ENCODE results near the gene RAB33A. TPM values are rescaled to one million over a fixed set of nuclear protein-coding genes. Genes with fewer than 3 reads are reported as not detected.

Gene RAB33A
- polyA plus RNA-seq (74.7 and 95.4 TPM in 2 replicates), polyA minus RNA-seq (36.5 and 41.4 TPM in 2 replicates)

- Histone ChIP-seq H3K27ac (ENCODE audit: low read length) (peak within 1 kb of the TSS; percentile 95), H3K4me2 (ENCODE audit: low read length) (peak within 1 kb of the TSS; percentile 14), H3K9me3 (ENCODE audit: low read length) (no peaks in the 10 kb centered on the region), H3K27me3 (ENCODE audit: insufficient read depth, low read depth, low read length) (no peaks in the 10 kb centered on the region), H3K9me2 (ENCODE audit: insufficient read depth, low read length) (no peaks in the 10 kb centered on the region), H2AFZ (ENCODE audit: low read depth, low read length) (peak within 1 kb of the TSS; percentile 27), H3K4me3 (ENCODE audit: low read length) (peak within 1 kb of the TSS; percentile 91), H3K79me2 (replicated peaks; ENCODE audit: insufficient read depth, low read length) (peaks cover 28% of the 10 kb centered on the region), H3K9ac (ENCODE audit: low read length) (peak within 1 kb of the TSS; percentile 95), H3K36me3 (ENCODE audit: insufficient read depth, low read length) (no peaks in the 10 kb centered on the region), H3F3A (ENCODE audit: insufficient read depth, low read length, poor library complexity, severe bottlenecking) (no peaks in the 10 kb centered on the region), H4K20me1 (ENCODE audit: insufficient read depth) (no peaks in the 10 kb centered on the region)
- peak; percentile 23 for TF ChIP-seq EP300 (conservative IDR thresholded peaks at IDR 0.05; ENCODE audit: poor library complexity, severe bottlenecking)
- peak; percentile 62 for TF ChIP-seq MXI1 (conservative IDR thresholded peaks at IDR 0.05; ENCODE audit: poor library complexity, severe bottlenecking)
- no peak for TF ChIP-seq EZH2 (IDR thresholded peaks at IDR 0.05; ENCODE audit: borderline replicate concordance, insufficient read depth, low read length, poor library complexity, severe bottlenecking)
- TF ChIP-seq RAD21 (conservative IDR thresholded peaks at IDR 0.05), result no peak
- TF ChIP-seq SMC3 (conservative IDR thresholded peaks at IDR 0.05; ENCODE audit: poor library complexity), result no peak
- TF ChIP-seq TAF1 (IDR thresholded peaks at IDR 0.05; ENCODE audit: low read depth), result peak; percentile 58
- peak; percentile 87 for TF ChIP-seq POLR2AphosphoS5 (IDR thresholded peaks at IDR 0.05)
- no peak for TF ChIP-seq REST (IDR thresholded peaks at IDR 0.05; ENCODE audit: borderline replicate concordance)
- TF ChIP-seq CTCF (IDR thresholded peaks at IDR 0.05; ENCODE audit: poor library complexity, severe bottlenecking), result no peak
These were observed at the start of gene RAB33A for GRCh38 chrX:130171446-130172126. RAB33A (plus strand) TSS chrX:130171962; CDS start chrX:130172063, 101 bp downstream.

DNA sequence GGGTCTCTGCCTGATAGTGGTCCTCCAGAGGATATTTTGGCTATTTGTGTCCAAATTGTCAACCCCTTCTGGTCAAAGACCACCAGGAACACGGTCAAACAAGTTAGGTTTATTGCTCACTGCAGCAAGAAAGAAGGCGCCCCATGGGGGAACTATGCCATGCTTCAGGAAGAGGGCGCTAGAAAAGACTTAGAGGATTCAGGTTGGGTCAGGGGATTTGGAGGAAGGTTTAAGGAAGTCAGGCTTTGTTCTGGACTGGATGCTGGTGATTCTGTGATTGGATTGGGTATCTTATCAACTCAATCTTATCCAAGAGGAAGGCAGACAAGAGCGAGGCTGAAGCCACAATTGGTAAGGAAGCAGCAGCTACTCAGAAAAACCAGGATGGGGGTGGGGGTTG is 47.2 kb upstream of the RAB33A start:
- H3K9me2 ChIP-seq (ENCODE audit: insufficient read depth, low read length), result no peaks in the 10 kb centered on the region
- H3K4me3 ChIP-seq (ENCODE audit: low read length), result no peak overlapping the region
- no peak overlapping the region for H3K27ac ChIP-seq (ENCODE audit: low read length)
- H3K36me3 ChIP-seq (ENCODE audit: insufficient read depth, low read length), result no peaks in the 10 kb centered on the region
- no peaks in the 10 kb centered on the region for H3K79me2 ChIP-seq (replicated peaks; ENCODE audit: insufficient read depth, low read length)
- no peaks in the 10 kb centered on the region for H3F3A ChIP-seq (ENCODE audit: insufficient read depth, low read length, poor library complexity, severe bottlenecking)
- H3K27me3 ChIP-seq (ENCODE audit: insufficient read depth, low read depth, low read length), result peaks cover 5% of the 10 kb centered on the region
- H3K9me3 ChIP-seq (ENCODE audit: low read length), result no peaks in the 10 kb centered on the region
- H4K20me1 ChIP-seq (ENCODE audit: insufficient read depth), result no peaks in the 10 kb centered on the region
- no peak overlapping the region for H3K9ac ChIP-seq (ENCODE audit: low read length)
- H3K4me2 ChIP-seq (ENCODE audit: low read length), result no peak overlapping the region
- TF ChIP-seq MXI1 (conservative IDR thresholded peaks at IDR 0.05; ENCODE audit: poor library complexity, severe bottlenecking) (no peak), EZH2 (IDR thresholded peaks at IDR 0.05; ENCODE audit: borderline replicate concordance, insufficient read depth, low read length, poor library complexity, severe bottlenecking) (no peak), EP300 (conservative IDR thresholded peaks at IDR 0.05; ENCODE audit: poor library complexity, severe bottlenecking) (no peak), SMC3 (conservative IDR thresholded peaks at IDR 0.05; ENCODE audit: poor library complexity) (no peak), POLR2AphosphoS5 (IDR thresholded peaks at IDR 0.05) (no peak), TAF1 (IDR thresholded peaks at IDR 0.05; ENCODE audit: low read depth) (no peak), REST (IDR thresholded peaks at IDR 0.05; ENCODE audit: borderline replicate concordance) (no peak), RAD21 (conservative IDR thresholded peaks at IDR 0.05) (no peak), CTCF (IDR thresholded peaks at IDR 0.05; ENCODE audit: poor library complexity, severe bottlenecking) (no peak)
- no peak overlapping the region for H2AFZ ChIP-seq (ENCODE audit: low read depth, low read length)
